HG02798 (cell line): ENCODE results near the gene SLC44A3.

Source experiments
- ATAC-seq: cut with Tn5 transposase; IDR thresholded peaks from one replicate; pipeline ENCODE4 v1.9.1; 2021; ENCODE audit warnings: mild to moderate bottlenecking; ENCODE audit not compliant: unreplicated experiment, poor library complexity

SLC44A3 gene

GRCh38 chr1:94866164-94866807, 46.1 kb downstream of the SLC44A3 start:
- ATAC-seq = no peak

- no peak for ATAC-seq
Observed at GRCh38 chr1:94871031-94871430, 50.9 kb downstream of the SLC44A3 start.

GRCh38 chr1:94872771-94873495, 52.8 kb downstream of the SLC44A3 start:
- no peak for ATAC-seq

DNA sequence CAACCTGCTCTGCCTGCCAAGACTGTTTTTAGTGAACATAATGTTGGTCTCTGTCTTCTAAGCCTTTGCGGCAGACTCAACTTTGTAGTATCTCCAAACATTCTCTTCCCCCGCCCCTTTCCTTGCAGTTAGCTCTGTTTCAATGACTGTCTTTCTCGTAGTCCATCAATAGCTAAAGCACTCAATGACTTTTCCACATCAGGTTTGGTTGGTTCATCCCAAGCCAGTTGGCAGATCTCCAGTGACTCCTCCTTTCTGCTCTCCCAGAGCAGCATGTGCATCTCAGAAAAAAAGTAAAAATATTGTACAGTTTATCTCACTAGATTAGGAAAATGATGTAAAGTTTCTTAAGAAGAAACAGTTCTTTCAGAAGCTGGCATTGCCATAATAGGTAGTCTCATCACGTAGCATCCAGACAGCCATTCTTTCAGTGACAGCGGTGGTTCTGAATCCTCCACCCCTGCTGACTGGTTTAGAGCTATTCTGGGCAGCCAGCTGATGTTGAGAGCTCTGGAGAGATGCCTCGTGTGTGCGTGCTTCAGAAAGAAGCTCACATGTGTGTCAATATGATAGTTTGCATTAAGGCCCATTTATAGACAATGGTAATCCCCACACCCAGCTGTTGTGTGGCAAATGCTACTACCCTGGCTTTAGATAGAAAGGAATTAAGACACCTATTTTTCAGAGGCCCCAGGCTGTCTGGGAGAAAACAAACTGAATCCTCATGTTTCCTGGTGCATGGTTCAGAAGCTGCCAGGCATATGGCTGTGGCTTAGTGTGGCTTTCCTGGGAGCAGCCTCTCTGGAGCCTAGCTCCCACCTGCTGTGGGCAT, 53.6 kb downstream of the SLC44A3 start:
- ATAC-seq = peak; percentile 79

DNA sequence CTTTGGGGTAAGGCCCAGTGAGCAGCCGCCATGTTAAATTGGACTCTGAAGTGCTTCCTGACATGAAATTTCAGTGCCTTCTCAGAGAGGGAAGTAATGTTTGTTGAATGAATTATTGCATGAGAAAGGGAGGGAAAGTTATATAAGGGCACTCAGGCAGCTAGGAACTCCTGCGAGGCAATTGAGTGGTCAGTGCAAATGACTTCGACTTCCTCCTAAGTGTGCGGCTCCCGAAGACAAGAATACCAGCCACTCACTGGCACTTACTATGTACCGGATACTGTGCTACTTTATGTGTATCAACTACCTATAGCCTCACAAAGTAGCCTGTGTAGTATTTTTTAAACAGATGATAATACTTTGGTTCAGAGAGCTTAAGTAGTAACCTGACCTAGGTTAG, 54.3 kb downstream of the SLC44A3 start:
- ATAC-seq = no peak

GRCh38 chr1:94875794-94876193, 55.6 kb downstream of the SLC44A3 start:
- no peak for ATAC-seq

DNA sequence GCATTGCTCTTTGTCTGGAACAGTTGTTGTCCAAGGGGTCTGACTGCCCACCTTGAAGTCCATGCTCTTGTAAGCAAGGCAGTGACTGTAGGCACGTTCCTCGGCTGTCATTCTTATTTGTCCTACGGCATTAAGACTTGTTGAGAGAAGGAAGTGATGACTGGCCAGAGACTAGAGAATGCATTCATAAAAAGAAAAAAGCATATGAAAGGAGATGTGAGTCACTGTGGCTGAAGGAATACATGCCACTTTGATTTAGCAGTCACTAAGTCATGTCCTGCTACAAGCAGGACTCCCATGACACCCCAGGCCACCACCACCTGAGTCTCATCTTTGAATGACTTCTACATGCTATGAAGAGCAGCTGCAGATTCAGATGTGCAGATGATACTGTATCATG, 56.2 kb downstream of the SLC44A3 start:
- no peak for ATAC-seq

DNA sequence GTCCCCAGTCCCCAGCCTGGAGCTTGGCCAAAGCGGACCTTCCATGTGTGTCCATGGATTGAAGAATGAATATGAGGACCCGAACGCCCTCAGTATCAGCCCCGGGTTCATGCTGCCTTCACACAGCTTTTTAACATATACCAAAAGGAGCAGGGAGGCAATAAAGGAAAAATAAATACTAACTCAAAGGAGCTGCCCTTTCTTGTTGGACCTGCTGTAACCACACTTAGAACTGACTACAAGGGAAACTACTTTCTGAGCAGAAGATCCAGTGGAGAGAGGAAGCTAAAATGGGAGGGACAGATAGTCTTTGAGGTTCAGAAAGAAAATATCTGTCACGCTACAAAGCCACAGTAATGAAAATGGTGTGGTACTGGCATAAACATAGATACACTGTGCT, 58.2 kb downstream of the SLC44A3 start:
- no peak for ATAC-seq

- no peak for ATAC-seq
Observed at GRCh38 chr1:94883691-94884090, 63.5 kb downstream of the SLC44A3 start.

DNA sequence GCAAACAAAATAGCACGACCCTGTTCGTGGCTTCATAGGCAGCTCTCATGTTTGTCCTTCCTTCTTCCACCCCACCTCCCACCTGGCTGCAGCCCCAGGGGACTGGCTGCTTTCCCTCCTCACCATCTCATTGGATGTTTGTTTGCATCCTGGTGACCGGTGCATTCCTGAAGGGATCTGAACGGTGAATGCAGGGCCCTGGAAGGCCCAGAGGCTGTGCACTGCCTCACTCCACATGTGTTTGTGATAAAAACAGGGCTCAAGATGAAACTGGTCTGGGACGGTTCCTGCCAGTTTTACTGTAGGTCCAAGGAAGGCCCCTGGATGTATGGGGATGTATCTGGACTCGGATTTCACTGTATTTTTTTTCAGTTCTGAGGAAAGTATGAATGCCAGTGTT, 63.9 kb downstream of the SLC44A3 start:
- ATAC-seq = no peak

DNA sequence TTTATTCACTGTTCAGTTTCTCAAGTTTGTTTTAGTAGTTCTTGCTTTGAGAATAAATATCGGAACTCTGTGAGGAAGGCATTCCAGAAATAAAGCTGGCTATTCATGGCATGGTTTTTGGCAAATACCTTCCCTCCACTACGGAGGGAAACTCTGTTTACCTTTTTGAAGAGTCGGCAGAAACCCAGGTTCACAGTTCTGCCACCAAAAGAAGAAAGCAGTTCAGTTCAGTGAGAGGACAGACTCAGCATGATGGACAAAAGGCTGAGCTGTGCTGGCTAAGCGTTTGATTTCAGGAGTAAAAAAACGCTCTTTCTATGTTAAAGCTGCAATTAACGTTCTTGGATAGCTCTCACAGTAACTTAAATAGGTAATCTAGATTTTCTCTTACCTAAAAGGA, 64.3 kb downstream of the SLC44A3 start:
- no peak for ATAC-seq

DNA sequence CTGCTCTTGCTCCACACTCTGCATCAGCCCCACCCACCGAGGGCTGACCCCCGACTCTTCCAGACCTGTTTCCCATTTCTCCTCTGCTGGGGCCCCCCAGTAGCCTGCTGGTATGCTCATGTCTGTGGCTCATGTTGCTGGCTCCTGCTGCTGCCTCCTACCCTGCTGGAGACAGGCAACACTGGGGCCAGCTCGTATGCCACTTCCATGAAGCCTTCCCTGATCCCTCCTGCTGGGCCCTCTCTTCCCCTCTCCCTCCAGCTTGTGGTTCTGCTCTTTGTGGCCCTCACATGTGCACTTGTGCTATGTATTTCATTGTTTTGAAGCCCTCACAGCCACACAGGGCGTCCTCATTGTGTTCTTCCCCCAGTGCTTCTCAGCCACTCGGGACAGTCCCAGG, 66.2 kb downstream of the SLC44A3 start:
- ATAC-seq = no peak

GRCh38 chr1:94887106-94887505, 66.9 kb downstream of the SLC44A3 start:
- no peak for ATAC-seq

- no peak for ATAC-seq
Observed at GRCh38 chr1:94887603-94888171, 67.5 kb downstream of the SLC44A3 start.

DNA sequence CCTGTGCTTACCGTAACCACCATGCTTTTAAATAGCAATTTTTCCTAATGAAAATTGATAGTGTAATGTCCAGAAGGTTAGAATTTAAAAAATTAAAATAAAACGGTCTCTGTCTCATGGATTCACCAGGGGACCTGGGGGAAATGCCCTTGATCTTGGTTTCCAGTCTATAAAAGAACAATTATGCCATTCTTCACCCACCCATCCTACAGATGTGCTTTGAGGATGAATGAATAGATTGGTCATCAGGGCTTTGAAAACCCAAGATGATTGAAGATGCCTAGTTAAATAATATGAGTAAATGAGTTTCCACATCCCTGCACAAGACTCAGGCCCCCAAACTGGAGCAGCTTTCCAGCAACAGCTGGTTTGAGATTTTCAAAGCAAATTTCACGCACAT, 68.0 kb downstream of the SLC44A3 start:
- ATAC-seq = no peak

DNA sequence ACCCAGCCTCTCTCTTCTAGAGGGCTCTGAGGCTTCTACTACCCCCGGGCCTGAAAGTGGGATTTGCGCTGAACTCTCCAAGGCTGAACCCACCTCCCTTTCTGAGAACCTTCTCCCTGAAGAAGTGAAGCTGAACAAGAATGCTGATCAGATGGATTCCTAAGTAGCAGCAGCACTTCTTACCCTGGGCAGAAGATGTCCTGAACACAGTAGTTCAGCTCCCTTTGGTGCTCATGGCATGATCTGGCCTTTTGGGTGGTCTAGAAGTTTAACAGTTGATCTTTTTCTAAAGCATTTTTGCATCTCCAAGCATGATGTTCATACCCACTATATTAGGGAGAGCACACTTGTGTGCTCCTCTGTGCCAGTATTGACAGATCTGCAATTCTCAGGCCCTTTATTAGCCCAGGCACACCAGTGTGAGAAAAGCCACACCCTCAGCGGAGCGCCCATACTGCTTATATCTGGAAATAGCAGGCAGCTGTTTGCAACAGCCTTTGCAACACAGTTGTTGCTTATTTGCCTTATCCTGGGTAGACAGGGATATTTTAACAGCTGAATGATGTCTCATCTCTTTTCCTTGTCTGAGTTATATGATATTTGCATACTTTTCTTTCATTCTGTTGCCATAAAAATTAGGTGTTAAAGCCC, 72.6 kb downstream of the SLC44A3 start:
- ATAC-seq = no peak

DNA sequence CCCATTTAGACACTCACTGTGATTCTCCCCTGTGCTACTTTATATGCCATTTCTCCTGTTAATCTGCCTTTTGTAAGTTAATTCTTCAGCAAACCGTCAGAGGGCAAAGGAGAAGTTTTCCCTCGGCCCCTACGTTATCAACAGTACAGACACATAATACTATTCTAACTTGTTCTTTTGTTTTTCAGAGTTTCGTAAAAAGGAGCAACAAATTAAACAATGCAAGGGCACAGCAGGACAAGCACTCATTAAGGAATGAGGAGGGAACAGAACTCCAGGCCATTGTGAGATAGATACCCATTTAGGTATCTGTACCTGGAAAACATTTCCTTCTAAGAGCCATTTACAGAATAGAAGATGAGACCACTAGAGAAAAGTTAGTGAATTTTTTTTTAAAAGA, 74.5 kb downstream of the SLC44A3 start:
- no peak for ATAC-seq

DNA sequence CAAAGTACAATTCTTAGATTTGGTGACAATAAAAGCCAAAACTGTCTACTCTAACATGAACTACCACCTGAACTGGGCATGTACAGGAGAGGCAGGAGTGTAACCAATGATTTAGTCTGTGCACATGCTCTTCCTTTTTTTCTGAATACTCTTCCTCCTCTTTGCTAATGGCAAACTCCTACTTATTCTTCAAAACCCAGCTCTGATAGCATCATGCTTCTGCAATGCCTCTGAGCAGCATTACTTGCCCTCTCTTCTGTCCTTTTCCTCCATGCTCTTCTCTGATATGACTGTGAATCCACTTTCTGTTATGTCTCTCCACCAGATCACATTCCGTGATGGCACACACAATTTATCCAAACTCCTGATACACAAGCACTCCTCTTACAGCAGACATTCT, 75.4 kb downstream of the SLC44A3 start:
- no peak for ATAC-seq

DNA sequence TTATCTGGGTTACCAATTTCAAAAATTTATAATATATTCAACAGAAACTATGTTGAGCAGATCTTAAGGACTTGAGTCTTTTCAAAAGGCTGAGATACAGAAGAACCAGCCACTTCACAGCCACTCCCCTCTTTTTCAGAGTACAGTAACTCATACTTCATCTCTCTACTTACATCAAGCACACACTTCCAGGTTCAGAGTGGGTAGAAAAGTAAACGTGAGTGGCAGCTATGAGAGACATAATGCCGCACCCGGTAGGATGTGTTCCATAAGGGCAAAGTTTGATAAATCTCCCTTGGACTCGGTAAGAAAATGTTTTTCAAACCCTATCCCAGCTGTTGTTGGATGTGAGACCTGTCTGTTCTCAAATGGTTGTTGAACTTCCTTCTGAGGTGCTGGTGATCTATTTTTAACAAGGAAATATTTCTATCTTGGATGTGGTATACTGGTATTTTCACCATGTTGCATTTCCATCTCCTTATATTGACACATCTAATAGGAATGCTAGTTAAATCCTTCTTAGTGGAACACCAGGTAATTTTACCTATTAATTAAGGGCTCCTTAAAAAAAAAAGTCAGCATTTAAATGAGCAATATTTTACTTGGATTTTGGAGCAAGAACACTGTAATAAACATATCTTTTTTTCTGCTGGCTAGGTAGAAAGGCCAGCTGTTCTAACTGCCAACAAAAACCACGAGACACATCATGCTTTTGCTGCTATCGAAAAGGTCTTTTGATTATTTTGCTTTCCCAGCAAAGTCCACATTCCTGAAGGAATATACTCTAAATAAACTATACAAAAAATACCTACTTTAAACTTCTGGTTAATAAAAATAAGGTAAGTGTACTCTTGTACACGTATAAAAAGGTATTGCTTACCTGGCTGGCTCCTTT, 78.6 kb downstream of the SLC44A3 start:
- no peak for ATAC-seq

GRCh38 chr1:94899756-94900155, 79.6 kb downstream of the SLC44A3 start:
- ATAC-seq = no peak
